C4-2B (cell line): ENCODE results near the gene HNRNPD.
"Not testable (repeated sequence)": the region's sequence is repeated elsewhere in the genome, so short reads cannot be mapped to it uniquely, and the experiment has no call there.

Experiments used
- H3K27ac ChIP-seq: fragments of 450-650 bp; 2 replicates; pipeline ENCODE4 v1.5.1; 2017
- ZFX ChIP-seq: fragments of 450-650 bp; IDR thresholded peaks from 2 replicates; pipeline ENCODE4 v1.6.1; 2017
- TF ChIP-seq, protein P1 (sequence below): fragments of 450-650 bp; conservative IDR thresholded peaks from 2 replicates; pipeline ENCODE4 v1.5.1; 2017; ENCODE audit warnings: mild to moderate bottlenecking

The HNRNPD gene

DNA sequence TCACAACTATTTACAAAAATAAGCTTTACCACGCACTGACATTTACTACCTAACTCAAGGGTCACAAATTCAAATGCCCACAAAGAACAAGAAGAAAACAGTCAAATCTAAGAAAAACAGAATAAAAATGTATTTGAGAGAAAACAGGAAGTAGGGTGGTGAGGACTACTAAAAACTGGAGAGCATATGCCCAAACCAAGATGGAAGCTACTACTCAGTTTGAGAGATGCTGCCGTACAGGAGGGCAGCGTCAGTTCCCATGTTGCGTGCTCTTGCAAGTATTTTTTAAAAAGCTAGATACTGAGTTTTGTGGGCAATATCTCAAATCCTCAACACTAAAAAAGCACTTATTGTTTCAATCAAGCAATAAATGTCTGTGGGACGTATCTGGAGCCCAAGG is 16.2 kb downstream of the HNRNPD start:
- H3K27ac ChIP-seq = no peak overlapping the region
- TF ChIP-seq, protein P1, sequence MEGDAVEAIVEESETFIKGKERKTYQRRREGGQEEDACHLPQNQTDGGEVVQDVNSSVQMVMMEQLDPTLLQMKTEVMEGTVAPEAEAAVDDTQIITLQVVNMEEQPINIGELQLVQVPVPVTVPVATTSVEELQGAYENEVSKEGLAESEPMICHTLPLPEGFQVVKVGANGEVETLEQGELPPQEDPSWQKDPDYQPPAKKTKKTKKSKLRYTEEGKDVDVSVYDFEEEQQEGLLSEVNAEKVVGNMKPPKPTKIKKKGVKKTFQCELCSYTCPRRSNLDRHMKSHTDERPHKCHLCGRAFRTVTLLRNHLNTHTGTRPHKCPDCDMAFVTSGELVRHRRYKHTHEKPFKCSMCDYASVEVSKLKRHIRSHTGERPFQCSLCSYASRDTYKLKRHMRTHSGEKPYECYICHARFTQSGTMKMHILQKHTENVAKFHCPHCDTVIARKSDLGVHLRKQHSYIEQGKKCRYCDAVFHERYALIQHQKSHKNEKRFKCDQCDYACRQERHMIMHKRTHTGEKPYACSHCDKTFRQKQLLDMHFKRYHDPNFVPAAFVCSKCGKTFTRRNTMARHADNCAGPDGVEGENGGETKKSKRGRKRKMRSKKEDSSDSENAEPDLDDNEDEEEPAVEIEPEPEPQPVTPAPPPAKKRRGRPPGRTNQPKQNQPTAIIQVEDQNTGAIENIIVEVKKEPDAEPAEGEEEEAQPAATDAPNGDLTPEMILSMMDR = no peak
- TF ChIP-seq ZFX = no peak

DNA sequence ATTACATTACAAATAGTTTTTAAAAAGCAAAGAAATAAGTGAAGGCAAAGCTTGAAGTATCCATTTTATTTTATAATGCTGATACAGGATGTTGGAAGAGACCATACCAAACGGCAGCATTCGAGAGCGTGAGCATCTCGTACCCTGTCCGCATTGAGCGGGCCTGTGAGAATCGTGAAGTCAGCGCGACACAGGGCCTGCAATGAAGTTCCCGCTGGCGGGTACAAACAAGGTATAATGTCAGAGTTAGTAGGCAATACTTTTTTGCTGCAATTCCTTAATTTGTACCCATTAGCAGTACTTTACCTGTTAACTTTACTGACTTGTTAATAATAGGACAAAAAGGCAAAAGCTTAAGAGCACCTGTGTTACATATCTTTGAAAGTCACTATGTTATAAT is 19.0 kb downstream of the HNRNPD start:
- no peak for TF ChIP-seq ZFX
- TF ChIP-seq, protein P1 = no peak
- H3K27ac ChIP-seq = no peak overlapping the region

DNA sequence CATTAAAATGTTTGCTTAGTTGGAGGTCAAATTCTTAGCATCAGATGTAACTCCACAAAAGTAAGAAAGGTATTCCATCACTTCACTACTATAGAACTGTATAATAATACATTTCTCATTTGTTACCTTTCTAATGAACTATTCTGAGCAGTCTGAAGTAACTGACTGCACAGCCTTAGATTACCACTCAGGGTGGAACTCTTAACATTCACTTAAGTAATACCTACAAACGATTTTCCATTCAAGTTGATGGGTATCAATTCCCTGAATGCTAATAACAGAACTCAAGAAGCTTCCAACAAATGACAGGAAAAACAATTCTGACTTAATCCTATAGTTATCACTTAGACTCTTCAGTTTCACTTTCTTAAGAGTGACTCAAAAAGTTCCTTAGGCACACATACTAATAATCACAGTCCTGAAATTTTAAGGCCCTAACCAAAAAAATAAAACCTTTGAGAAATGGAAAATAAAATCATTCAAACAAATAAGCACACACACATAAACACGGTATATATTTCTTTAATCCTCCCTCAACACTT is 20.9 kb downstream of the HNRNPD start:
- no peak overlapping the region for H3K27ac ChIP-seq
- no peak for TF ChIP-seq ZFX
- TF ChIP-seq, protein P1 = no peak

DNA sequence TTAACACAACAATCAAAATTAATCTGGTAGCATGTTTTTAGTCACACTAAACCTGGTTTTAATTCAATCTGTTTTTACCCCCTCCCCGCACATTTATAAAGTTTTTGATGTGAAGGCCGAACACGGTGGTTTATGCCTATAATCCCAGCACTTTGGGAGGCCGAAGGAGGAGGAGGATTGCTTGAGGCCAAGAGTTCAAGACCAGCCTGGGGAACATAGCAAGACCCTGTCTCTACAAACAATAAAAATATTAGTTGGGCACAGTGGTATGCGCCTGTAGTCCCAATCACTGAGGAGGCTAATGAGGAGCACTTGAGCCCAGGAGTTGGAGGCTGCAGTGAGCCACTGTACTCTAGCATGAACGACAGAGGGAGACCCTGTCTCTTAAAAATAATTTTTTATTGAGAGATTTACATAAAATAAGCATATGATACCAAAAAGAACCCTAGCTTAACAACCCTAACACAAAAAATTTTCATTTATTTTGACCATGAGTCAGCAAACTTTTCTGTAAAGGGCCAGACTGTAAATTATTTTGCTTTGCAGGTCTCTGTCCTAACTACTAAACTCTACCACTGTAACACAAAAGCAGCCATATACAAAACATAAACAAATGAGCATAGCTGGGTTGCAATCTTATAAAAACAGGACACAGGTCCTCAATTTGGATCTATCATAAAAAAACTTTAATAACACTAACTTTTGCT is 21.5 kb downstream of the HNRNPD start:
- H3K27ac ChIP-seq = no peak overlapping the region

DNA sequence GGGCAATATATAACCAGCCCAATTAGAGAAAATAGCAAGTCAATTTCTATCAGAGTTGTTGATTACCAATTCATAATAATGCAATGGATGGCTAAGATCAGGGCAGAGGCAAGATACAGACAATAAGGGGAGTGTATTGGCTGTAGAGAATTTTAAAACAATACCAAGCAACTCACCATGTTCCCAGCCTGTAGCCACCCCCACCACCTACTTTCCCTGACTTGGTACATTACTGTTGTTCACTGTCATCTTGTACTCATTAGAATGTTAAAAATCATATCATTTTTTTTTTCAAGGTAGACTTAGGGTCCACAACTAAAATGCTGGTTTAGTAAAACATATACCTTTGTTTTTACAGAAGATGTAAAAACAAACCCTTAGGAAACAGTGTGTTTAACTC is 27.7 kb downstream of the HNRNPD start:
- no peak for TF ChIP-seq ZFX
- TF ChIP-seq, protein P1 = no peak
- H3K27ac ChIP-seq = no peak overlapping the region

More for the DNA sequence above, 21.5 kb downstream of the HNRNPD start:
- TF ChIP-seq ZFX = no peak
- TF ChIP-seq, protein P1 = no peak

DNA sequence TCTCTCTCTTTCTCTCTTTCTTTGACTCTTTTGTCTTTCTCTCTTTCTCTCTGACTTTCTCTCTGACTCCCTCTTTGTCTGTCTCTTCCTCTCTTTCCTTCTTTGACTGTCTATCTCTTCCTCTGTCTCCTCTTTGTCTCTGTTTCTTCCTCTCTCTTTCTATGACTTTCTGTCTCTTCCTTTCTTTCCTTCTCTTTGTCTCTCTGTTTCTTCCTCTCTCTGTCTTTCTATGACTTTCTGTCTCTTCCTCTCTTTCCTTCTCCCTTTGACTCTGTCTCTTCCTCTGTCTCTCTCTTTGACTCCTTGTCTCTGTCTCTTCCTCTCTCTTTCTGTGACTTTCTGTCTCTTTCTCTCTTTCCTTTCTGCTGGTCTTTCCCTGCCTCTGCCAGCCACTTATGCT is 38.7 kb downstream of the HNRNPD start:
- TF ChIP-seq, protein P1 = no peak
- TF ChIP-seq ZFX = no peak
- no peak overlapping the region for H3K27ac ChIP-seq

DNA sequence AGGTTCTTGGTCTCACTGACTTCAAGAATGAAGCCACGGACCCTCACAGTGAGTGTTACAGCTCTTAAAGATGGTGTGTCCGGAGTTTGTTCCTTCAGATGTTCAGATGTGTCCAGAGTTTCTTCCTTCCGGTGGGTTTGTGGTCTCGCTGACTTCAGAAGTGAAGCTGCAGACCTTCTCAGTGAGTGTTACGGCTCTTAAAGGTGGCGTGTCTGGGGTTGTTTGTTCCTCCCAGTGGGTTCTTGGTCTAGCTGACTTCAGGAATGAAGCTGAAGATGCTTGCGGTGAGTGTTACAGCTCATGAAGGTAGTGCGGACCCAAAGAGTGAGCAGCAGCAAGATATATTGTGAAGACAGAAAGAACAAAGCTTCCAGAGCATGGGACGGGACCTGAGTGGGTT is 40.1 kb downstream of the HNRNPD start:
- H3K27ac ChIP-seq = not testable (repeated sequence)

DNA sequence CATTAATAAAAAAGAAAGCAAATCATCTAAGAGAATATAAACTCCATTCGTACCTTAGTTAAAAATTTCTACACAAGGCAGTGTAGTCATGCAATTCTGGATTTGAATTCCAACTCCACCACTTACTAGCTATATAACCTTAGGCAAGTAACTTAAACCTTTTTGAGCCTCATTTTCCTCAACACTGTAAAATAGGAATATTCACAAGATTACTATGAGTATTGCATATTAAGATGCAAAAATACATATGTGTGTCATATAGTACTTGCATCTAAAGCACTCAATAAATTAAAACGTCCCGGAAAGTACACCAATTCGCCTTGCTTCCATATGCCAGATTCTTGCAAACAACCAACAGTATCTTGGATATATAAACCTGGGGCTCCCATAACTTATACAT is 42.0 kb downstream of the HNRNPD start:
- TF ChIP-seq ZFX = no peak
- TF ChIP-seq, protein P1 = no peak
- no peak overlapping the region for H3K27ac ChIP-seq
